ELR (cell line): ENCODE results near the gene ERMARD.

Source experiments
- DNase-seq: peaks from one replicate; pipeline ENCODE4 v3.0.0-alpha.2; 2015; ENCODE audit warnings: low read depth

The ERMARD gene

DNA sequence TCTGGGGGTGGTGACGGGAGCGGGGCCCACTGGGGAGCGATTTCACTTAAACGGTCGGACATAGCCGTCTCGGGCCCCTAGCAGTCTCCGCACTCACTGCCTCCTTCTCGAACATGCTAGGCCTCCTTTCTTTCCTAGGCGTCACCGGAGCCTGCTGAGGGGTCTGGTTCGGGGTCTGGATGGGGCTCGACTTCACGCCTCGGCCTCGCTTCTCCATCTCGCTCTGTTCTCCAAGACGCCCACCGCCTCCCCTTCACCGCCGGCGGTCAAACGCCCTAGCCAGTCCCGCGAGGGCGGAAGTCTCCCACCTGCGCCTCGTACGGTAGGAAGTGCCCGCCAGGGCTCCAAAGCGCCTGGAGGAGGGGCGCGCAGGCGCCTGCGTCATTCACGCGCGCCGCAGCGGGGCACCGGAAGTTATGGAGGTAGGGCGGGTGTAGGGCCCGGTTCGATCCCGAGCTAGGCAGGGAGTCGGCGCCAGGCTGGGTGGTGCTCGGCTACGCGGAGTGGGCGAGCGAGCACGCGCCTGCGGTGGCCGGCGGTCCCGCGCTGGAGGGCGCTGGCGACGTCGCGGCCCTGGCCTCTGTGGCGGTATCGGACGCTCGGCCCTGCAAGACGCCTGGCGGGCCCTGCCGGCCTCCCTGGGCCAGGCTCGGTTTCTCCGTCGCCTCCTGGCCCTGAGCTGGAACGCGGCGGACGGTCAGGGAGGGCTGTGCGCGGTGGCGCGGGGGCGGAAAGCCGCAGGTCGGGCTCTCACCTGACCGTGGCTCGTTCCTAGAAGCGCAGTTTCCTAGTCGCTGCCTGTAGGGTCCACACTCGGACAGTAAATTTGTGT is at the start of gene ERMARD, which contains the start of gene DYNLT2:
ERMARD (plus strand) TSS at position 381 of the 832 bp plus-strand sequence; CDS start at position 417, 36 bp downstream.
DYNLT2 (minus strand) TSS at position 331 of the 832 bp plus-strand sequence; CDS start at position 217, 114 bp downstream.
- DNase-seq: peak; percentile 96

DNA sequence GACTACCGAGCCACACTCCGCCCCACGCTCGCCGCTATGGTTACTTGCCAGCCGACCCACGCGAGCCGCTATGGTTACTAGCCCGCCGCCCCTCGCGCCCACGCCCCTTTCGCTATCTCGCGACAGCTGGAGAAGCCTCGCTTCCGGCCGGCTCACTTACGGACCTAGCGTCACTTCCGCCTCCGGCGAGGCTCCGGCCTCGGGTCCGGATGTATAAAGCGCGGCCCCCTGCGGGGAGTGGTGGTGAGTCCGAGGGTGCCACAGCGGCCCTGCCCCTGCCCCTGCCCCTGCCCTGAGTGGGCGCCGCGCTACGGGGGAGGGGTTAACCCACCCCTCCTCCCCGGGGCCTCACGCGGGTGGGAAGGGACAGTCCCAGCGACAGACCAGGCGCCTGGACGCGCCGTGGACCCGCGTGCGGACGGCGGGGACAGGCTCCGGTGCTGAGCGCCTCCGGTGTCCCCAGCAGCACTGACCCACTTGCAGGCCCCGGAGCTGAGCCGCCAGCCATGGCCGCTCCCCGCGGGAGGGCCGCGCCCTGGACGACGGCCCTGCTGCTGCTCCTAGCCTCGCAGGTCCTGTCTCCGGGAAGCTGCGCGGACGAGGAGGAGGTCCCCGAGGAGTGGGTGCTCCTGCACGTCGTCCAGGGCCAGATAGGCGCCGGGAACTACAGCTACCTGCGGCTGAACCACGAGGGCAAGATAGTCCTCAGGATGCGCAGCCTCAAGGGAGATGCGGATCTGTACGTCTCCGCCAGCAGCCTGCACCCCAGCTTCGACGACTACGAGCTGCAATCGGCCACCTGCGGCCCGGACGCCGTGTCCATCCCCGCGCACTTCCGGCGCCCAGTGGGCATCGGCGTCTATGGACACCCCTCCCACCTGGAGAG is 49.2 kb upstream of the ERMARD start, which contains the start of the genes C6orf120 and WDR27:
C6orf120 (plus strand) TSS at position 173 of the 886 bp plus-strand sequence; CDS start at position 507, 334 bp downstream.
WDR27 (minus strand) TSS at position 76 of the 886 bp plus-strand sequence. CDS start 13,024 bp downstream, outside the sequence.
- DNase-seq: peak; percentile 99

- no peak for DNase-seq
Measured at GRCh38 chr6:169702840-169703246, 48.6 kb upstream of the ERMARD start.

DNA sequence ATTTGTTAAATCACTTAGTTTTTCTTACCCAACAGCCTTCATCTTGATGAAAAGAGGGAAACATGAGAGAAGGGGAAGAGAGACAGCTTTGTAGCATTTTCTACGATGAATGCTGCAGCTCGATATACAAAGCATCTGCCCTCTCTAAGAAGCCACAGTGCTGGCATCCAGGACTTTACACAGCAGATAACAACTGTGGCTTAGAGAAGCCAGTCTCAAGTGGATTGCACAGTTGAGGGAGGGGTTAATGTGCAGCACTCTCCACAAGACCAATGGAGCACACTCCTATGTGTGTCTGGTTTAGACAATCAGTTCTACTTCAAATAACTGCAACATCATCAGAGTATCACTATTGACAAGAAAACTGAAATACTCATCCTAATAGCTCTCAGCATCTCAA is 43.6 kb upstream of the ERMARD start:
- no peak for DNase-seq

GRCh38 chr6:169709293-169709692 is 42.1 kb upstream of the ERMARD start:
- DNase-seq: no peak

GRCh38 chr6:169710009-169710408 is 41.4 kb upstream of the ERMARD start:
- no peak for DNase-seq

- no peak for DNase-seq
Measured at GRCh38 chr6:169714178-169714577, 37.2 kb upstream of the ERMARD start.

DNA sequence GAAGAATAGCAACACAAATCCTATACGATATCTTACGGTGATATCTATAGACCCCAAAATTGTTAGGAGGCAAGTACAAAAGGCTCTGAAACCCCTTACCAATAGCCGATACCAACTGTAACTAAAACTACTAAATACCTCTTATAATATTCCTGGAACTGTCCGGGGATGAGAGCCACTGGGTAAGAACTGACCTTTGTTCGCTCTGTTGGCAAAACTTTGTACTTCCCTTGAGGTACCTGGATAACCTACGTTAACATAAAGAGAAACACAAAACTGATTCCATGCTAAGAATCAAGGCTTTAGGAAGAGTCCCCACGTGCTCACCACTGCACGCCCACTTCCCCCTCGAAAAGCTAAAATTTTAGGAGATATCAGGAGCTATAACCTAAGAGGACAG is 36.8 kb upstream of the ERMARD start:
- DNase-seq: no peak

- peak; percentile 28 for DNase-seq
Measured at GRCh38 chr6:169719117-169719516, 32.3 kb upstream of the ERMARD start.

DNA sequence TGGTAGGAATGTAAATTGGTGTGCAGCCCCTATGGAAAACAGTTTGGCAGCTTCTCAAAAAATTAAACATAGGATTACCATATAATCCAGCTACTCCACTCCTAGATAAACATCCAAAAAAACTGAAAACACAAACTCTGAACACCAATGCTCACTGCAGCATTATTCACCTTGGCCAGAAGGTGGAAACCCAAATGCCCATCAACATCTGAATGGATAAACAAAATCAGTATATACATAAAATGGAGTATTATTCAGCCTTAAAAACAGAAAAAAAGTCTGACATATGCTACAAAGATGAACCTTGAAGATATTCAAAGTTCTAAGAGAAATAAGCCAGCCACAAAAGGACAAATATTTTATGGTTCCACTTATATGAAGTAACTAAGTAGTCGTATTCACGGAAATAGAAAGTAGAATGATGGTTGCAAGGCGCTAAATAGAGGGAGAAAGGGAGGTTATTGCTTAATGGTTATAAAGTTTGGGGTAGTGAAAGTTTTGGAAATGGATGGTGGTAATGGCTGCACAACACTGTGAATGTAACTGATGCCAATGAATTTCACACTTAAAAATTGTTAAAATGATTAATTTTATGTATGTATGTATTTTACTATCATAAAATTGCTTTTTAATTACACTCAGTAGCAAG is 31.1 kb upstream of the ERMARD start:
- no peak for DNase-seq

DNA sequence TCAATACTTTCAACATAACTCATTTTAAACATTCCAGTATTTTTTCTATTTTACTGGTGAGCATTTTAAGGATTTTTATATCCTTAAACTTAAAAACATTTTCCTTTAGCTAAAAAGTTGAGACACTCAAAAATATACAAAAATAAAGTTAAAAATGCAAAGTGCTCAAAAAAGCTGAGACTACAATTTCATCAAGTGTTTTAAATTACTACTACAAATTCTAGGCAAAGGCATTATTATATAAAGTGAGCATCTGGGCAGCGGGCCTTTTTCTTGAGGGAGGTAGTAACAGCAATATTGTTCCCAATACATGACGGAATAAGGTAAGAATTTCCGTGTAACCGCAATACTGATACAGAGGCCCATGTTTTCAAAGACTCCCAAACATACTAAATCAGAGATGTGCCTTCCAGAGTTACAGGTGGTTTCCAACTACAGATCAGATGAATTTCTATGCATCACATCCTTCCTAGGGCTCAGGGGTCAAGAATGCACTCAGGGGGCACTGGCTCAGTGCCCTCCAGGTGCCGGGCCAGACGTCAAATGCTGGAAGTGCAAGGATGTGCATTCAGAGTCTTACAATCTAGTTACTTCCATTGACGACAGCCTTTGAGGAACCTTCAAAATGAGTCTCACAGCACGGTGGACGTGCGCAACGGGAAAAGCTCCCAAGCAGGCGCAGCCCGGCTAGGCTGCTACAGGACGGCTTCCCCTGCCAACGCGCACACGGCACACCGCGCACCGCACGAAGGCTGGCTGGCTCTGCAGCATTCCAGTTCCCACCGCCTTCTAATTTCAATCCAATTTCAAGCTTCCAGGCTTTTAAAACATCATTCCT is 28.8 kb upstream of the ERMARD start:
- DNase-seq: peak; percentile 85

GRCh38 chr6:169723200-169723909 is 28.1 kb upstream of the ERMARD start:
- peak; percentile 64 for DNase-seq

DNA sequence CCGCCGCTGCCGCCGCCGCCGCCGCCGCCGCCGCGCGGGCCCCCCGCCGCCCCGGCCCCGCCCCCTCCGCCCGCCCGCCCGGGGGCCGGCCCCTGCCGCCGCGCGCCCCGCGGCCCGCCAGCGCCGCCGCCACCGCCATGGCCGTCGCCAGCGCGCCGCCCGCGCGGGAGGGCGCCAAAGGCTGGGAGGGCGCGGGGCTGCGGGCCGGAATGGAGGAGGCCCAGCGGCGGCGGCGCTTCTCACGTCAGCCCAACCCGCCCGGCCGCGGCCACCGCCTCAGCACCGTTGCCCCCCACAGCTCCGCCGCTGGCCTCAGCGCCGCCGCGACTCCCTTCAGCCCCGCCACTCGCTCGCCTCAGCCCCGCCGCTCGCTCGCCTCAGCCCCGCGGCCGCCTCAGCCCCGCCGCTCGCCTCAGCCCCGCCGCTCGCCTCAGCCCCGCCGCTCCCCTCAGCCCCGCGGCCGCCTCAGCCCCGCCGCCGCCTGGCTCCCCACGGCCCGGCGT is 27.4 kb upstream of the ERMARD start:
- DNase-seq: peak; percentile 48

DNA sequence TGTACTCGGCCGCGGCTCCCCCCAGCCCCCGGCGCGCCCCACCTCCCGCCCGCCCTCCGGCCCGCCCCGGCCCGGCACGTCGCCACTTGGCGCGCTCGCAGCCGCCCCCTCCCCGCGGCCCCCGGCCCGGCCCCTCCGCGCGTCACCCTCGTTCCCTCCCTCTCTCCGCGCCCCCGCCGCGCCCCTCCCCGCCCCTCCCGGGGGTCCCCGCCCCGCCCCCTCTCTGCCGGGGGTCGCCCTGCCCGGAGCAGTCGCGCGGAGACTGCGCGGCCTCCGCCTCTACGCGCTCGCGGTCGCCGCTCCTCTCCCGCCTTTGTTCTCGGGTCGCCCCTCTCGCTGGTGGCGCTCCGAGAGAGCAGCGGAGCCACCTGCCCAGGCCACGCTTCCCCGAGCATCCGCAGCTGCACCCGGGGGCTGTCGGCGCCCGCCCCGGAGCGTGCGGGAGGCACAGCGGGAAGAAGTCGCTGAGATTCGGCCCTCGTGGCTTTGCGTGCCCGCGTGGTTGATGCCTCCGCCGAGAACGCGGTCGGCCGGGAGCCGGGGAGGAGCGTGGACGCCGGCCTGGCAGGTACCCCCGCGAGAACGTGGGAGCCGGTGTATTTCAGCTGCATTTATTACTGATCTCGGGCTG is 26.8 kb upstream of the ERMARD start, which contains the start of gene PHF10:
PHF10 (minus strand) TSS at position 7 of the 631 bp plus-strand sequence. CDS start 569 bp downstream, outside the sequence.
- DNase-seq: peak; percentile 55

GRCh38 chr6:169725125-169726048 is 26.0 kb upstream of the ERMARD start:
- peak; percentile 91 for DNase-seq

DNA sequence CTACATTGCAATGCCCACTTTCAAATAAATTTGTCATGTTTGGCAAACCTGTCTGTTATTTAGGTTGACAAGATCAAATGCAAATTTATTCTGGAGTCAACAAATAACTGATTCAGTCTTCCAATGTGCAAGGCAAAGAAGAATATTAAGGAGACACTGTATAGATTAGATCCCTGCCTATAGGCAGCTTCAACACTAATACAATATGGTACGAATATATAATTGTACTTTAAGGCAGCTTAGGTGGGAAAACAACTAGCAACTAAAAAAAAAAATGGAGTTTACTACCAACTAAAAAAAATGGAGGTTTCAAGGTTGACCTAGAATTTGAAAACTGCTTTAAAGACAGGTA is 25.4 kb upstream of the ERMARD start:
- no peak for DNase-seq

DNA sequence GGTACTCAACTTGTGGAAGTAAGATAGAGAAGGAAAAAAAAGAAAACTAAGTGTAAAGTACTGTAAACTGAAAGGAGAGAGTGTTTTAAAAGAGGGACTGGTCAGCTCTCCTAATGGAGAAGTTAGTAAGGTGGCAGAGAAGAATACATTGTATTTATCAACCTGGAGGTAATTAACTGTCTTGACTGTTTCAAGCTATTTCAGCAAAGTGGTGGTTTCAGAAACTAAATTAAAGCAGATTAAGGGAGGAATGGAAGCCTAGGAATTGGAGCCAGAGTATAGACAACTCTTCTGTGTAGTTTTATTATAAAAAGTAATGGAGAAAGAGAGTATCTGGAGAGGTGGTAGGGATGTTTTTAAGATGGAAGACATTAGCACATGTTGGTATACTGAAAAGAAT is 24.5 kb upstream of the ERMARD start:
- no peak for DNase-seq

- DNase-seq: no peak
Measured at GRCh38 chr6:169729961-169730360, 21.5 kb upstream of the ERMARD start.
